ENCODE results near the gene INSL3.

DNA sequence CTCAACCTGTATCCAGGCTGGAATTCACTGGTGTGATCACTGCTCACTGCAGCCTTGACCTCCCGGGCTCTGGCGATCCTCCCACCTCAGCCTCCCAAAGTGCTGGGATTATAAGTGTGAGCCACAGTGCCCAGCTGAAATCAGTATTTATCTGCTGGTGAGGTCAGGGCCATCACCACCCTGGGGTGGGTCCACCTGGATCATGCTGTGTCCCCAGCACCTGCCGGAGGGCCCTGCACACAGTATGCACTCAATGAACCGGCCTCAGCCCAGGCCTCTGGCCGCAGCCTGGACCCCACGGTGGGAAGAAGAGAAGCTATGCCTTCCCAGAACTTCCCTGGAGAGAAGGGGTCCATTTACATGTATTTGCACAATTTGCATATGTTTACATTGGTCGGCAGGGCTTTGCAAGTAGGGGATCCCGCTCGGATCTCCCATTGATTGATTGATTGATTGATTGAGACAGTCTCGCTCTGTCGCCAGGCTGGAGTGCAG is 47.8 kb upstream of the INSL3 start:
- TF ChIP-seq, protein P1, sequence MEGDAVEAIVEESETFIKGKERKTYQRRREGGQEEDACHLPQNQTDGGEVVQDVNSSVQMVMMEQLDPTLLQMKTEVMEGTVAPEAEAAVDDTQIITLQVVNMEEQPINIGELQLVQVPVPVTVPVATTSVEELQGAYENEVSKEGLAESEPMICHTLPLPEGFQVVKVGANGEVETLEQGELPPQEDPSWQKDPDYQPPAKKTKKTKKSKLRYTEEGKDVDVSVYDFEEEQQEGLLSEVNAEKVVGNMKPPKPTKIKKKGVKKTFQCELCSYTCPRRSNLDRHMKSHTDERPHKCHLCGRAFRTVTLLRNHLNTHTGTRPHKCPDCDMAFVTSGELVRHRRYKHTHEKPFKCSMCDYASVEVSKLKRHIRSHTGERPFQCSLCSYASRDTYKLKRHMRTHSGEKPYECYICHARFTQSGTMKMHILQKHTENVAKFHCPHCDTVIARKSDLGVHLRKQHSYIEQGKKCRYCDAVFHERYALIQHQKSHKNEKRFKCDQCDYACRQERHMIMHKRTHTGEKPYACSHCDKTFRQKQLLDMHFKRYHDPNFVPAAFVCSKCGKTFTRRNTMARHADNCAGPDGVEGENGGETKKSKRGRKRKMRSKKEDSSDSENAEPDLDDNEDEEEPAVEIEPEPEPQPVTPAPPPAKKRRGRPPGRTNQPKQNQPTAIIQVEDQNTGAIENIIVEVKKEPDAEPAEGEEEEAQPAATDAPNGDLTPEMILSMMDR (optimal IDR thresholded peaks at IDR 0.05 in 1 of 3, IDR thresholded peaks at IDR 0.05 in 1 of 3, conservative IDR thresholded peaks at IDR 0.05 in 1 of 3; ENCODE audit: extremely low read depth in 1 of 3, insufficient read depth in 2 of 3, low read length in 3 of 3), result no peak
- no peak for TF ChIP-seq EZH2 (IDR thresholded peaks at IDR 0.05; ENCODE audit: low read length)
